Heart left ventricle (tissue), 13 donors: Measurements from ENCODE around the gene PRDX5.

ENCODE experiments used
- POLR2A ChIP-seq, 2 donors: fragments of 450-650 bp; IDR thresholded peaks; one replicate each; pipeline ENCODE4 v1.6.1; 2017; ENCODE audit warnings: antibody characterized with exemption in 2 of 2, mild to moderate bottlenecking in 2 of 2, moderate library complexity in 2 of 2
- TF ChIP-seq, protein P1 (sequence below), 12 donors: fragments of 200-600 bp; sonication (generic) in 4 of 12; IDR thresholded peaks; one replicate each; pipeline versions ENCODE4 v1.5.0 to v1.8.0; 2018 to 2022; ENCODE audit warnings: antibody characterized with exemption in 12 of 12, mild to moderate bottlenecking in 5 of 12
- donor health status: ischemic (EF 13 %, LVEDD 7.1; RV severe dilation, severe dysfunction).
- donor health status: DM: no; HTN: yes; CAD: no.
- donor health status: DM: no; HTN: no; CAD: no.
- donor health status: ischemic (EF 25% LVEDD 6.9; RV normal size, moderate dysfunction).
- donor health status: ischemic (EF 25% LVEDD 5.7; RV mildly dilated, moderate dysfunction).
- donor health status: ischemic (EF 35%, LVEDD 5.7; RV mildly dilated, moderate dysfunction).
- donor health status: nonischemic (EF 11% LVEDD 7.7; RV severe dilation, severe dysfunction).
- donor health status: DM: yes; HTN: yes; CAD: no.
- donor health status: PGD.
- donor health status: ischemic (EF 29% LVEDD 5.4; RV normal size, mild dysfunction).
- donor health status: nonischemic (EF 23%, LVEDD 6.1; RV moderate dilation, normal function).

DNA sequence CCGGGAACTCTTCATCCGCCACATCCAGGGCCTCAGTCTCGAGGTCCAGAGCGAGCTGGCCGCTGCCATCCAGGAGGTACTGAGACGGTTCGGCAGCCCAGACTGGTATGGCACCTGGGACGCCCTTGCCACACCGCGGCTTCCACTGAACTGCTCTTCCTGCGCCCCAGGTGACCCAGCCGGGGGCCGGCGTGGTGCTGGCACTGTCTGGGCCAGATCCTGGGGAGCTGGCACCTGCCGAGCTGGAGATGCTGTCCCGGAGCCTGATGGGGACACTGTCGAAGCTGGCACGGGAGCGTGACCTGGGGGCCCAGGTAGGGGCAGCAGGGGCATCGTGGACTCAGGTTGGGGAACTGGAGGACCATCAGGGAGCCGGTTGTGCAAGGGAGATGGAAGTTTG lies 23.5 kb downstream of the PRDX5 start:
- TF ChIP-seq POLR2A (IDR thresholded peaks at IDR 0.05) = no peak
- TF ChIP-seq, protein P1, sequence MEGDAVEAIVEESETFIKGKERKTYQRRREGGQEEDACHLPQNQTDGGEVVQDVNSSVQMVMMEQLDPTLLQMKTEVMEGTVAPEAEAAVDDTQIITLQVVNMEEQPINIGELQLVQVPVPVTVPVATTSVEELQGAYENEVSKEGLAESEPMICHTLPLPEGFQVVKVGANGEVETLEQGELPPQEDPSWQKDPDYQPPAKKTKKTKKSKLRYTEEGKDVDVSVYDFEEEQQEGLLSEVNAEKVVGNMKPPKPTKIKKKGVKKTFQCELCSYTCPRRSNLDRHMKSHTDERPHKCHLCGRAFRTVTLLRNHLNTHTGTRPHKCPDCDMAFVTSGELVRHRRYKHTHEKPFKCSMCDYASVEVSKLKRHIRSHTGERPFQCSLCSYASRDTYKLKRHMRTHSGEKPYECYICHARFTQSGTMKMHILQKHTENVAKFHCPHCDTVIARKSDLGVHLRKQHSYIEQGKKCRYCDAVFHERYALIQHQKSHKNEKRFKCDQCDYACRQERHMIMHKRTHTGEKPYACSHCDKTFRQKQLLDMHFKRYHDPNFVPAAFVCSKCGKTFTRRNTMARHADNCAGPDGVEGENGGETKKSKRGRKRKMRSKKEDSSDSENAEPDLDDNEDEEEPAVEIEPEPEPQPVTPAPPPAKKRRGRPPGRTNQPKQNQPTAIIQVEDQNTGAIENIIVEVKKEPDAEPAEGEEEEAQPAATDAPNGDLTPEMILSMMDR (IDR thresholded peaks at IDR 0.05) = no peak
